ENCODE results near the gene SLC16A2. TPM values are rescaled to one million over a fixed set of nuclear protein-coding genes. Genes with fewer than 3 reads are reported as not detected.

SLC16A2 gene
- total and polyA plus RNA-seq, 4 experiments from 2014 or later = 0.07 to 0.35 (median 0.19) TPM; not detected in 1

- POLR2A ChIA-PET (ENCODE audit: partially characterized antibody) = no interaction called here
- CTCF ChIA-PET (ENCODE audit: partially characterized antibody) = no interaction called here
Observed at GRCh38 chrX:74405973-74406489, 15.3 kb upstream of the SLC16A2 start.

GRCh38 chrX:74408304-74408703 is 13.0 kb upstream of the SLC16A2 start:
- Histone ChIP-seq H3K27me3 (ENCODE audit: insufficient read depth, low read length) (no peaks in the 10 kb centered on the region), H3K27ac (ENCODE audit: low read depth, low read length) (no peak overlapping the region), H3K36me3 (ENCODE audit: insufficient read depth, low read length) (no peaks in the 10 kb centered on the region), H3K4me1 (ENCODE audit: insufficient read depth, low read length) (no peaks in the 10 kb centered on the region), H3K9me3 (ENCODE audit: control insufficient read depth in 1 of 2, low read length in 2 of 2) (no peaks in the 10 kb centered on the region), H3K4me3 (ENCODE audit: low read length in 2 of 2) (no peak overlapping the region)
- POLR2A ChIA-PET (ENCODE audit: partially characterized antibody) = no interaction called here
- H3K9me3 Mint-ChIP-seq = peaks cover 0 to 2% (median 0%) of the 10 kb centered on the region in 8 donors
- peaks cover 0 to 1% of the 10 kb centered on the region in 2 donors for H3K27me3 Mint-ChIP-seq
- H3K4me3 Mint-ChIP-seq = no peak overlapping the region
- DNase-seq = no peak
- no peaks in the 10 kb centered on the region for H3K4me1 Mint-ChIP-seq
- intact Hi-C loops (cut with micrococcal nuclease) = no loop called here
- CTCF ChIA-PET (ENCODE audit: partially characterized antibody) = no interaction called here
- H3K36me3 Mint-ChIP-seq = no peaks in the 10 kb centered on the region
- H3K27ac Mint-ChIP-seq = no peak overlapping the region

More at GRCh38 chrX:74405973-74406489, 15.3 kb upstream of the SLC16A2 start:
- Mint-ChIP-seq H3K27ac (no peak overlapping the region), H3K36me3 (no peaks in the 10 kb centered on the region), H3K27me3 (no peaks in the 10 kb centered on the region), H3K9me3 (peaks cover 0 to 3% (median 0%) of the 10 kb centered on the region in 8 donors), H3K4me3 (no peak overlapping the region), H3K4me1 (no peaks in the 10 kb centered on the region)
- Histone ChIP-seq H3K4me1 (ENCODE audit: insufficient read depth, low read length) (no peaks in the 10 kb centered on the region), H3K9me3 (ENCODE audit: control insufficient read depth in 1 of 2, low read length in 2 of 2) (no peaks in the 10 kb centered on the region), H3K27ac (ENCODE audit: low read depth, low read length) (no peak overlapping the region), H3K36me3 (ENCODE audit: insufficient read depth, low read length) (no peaks in the 10 kb centered on the region), H3K4me3 (ENCODE audit: low read length in 2 of 2) (no peak overlapping the region), H3K27me3 (ENCODE audit: insufficient read depth, low read length) (no peaks in the 10 kb centered on the region)
- intact Hi-C loops (cut with micrococcal nuclease) = no loop called here
- DNase-seq = no peak

- Histone ChIP-seq H3K9me3 (ENCODE audit: control insufficient read depth in 1 of 2, low read length in 2 of 2) (no peaks in the 10 kb centered on the region), H3K4me1 (ENCODE audit: insufficient read depth, low read length) (no peaks in the 10 kb centered on the region), H3K36me3 (ENCODE audit: insufficient read depth, low read length) (no peaks in the 10 kb centered on the region), H3K27ac (ENCODE audit: low read depth, low read length) (no peak overlapping the region), H3K4me3 (ENCODE audit: low read length in 2 of 2) (peak overlapping the region in 1 of 2 donors; percentile 35), H3K27me3 (ENCODE audit: insufficient read depth, low read length) (no peaks in the 10 kb centered on the region)
- intact Hi-C loops (cut with micrococcal nuclease) = loop anchor here (2.0 kb wide), 1 partner anchor 131 kb away; no protein-coding TSS in a partner anchor
- Mint-ChIP-seq H3K36me3 (peaks cover 0 to 1% of the 10 kb centered on the region in 2 donors), H3K9me3 (no peaks in the 10 kb centered on the region), H3K4me1 (peaks cover 4 to 19% (median 7%) of the 10 kb centered on the region in 4 donors), H3K27me3 (peaks cover 4 to 12% of the 10 kb centered on the region in 2 donors), H3K27ac (no peak overlapping the region), H3K4me3 (peak overlapping the region; percentile 73 to 85 (median 82))
- peak in 1 of 5 donors; percentile 7 for DNase-seq
- ChIA-PET CTCF (ENCODE audit: partially characterized antibody) (interaction anchor here (0.9 kb wide), 1 partner anchor 12 kb away, joined by 3 read pairs; no protein-coding TSS in a partner anchor), POLR2A (ENCODE audit: partially characterized antibody) (no interaction called here)
Observed at GRCh38 chrX:74419864-74420195, 1.5 kb upstream of the SLC16A2 start.

DNA sequence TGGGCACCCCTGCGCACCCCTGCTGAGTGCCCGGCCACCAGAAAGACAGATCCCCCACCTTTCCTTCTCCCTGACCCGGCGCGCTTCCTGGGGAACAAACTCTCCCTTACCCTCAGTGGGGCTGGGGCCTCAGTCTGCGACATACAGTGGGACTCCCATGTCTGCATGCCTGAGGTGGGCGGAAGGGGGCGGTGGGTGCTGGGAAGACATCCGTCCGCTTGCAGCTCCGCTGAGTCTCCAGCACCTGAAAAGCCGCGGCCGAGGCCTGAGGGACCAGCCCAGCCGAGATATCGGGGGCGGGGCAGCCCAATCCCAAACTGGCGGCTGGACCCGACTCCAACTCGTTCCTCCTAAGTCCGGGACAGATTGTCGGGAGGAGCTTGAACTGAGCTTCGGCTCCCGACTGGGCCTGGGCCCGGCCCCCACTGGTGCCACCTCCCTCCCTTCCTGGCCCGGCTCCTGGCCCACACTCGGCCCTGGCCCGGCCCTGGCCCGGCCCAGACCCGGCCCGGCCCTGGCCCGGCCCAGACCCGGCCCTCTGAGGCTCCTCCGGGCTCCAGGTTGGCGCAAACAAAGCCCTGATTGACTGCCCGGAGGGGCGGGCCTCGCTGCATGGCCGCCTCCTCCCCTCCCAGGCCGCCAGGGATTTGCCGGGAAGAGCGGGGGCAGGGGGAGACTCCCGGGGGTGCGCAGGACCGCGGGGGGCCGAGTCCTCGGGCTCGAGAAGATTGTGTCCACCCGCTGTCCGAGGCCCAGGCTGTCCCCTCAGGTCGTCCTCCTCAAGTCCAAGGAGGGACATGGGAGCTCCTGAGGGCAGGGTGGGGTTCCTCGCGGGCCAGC is 877 bp upstream of the SLC16A2 start:
- peaks cover 0 to 1% of the 10 kb centered on the region in 2 donors for H3K36me3 Mint-ChIP-seq
- peak overlapping the region; percentile 76 to 85 (median 84) for H3K4me3 Mint-ChIP-seq
- H3K27ac ChIP-seq (ENCODE audit: low read depth, low read length) = no peak overlapping the region
- peaks cover 4 to 19% (median 7%) of the 10 kb centered on the region in 4 donors for H3K4me1 Mint-ChIP-seq
- no peaks in the 10 kb centered on the region for H3K9me3 ChIP-seq (ENCODE audit: control insufficient read depth in 1 of 2, low read length in 2 of 2)
- intact Hi-C loops (cut with micrococcal nuclease) = loop anchor here (2.0 kb wide), 1 partner anchor 130 kb away; no protein-coding TSS in a partner anchor
- ChIA-PET CTCF (ENCODE audit: partially characterized antibody) (interaction anchor here (0.9 to 1.3 kb wide), 2 partner anchors 12 to 126 kb away, joined by 3 to 5 read pairs; no protein-coding TSS in a partner anchor), POLR2A (ENCODE audit: partially characterized antibody) (no interaction called here)
- peak in 3 of 5 donors; percentile 2 to 10 (median 3) for DNase-seq
- no peak overlapping the region for H3K27ac Mint-ChIP-seq
- peaks cover 4 to 12% of the 10 kb centered on the region in 2 donors for H3K27me3 Mint-ChIP-seq
- peak overlapping the region in 1 of 2 donors; percentile 35 for H3K4me3 ChIP-seq (ENCODE audit: low read length in 2 of 2)
- no peaks in the 10 kb centered on the region for H3K9me3 Mint-ChIP-seq
- H3K27me3 ChIP-seq (ENCODE audit: insufficient read depth, low read length) = no peaks in the 10 kb centered on the region
- no peaks in the 10 kb centered on the region for H3K4me1 ChIP-seq (ENCODE audit: insufficient read depth, low read length)
- no peaks in the 10 kb centered on the region for H3K36me3 ChIP-seq (ENCODE audit: insufficient read depth, low read length)

DNA sequence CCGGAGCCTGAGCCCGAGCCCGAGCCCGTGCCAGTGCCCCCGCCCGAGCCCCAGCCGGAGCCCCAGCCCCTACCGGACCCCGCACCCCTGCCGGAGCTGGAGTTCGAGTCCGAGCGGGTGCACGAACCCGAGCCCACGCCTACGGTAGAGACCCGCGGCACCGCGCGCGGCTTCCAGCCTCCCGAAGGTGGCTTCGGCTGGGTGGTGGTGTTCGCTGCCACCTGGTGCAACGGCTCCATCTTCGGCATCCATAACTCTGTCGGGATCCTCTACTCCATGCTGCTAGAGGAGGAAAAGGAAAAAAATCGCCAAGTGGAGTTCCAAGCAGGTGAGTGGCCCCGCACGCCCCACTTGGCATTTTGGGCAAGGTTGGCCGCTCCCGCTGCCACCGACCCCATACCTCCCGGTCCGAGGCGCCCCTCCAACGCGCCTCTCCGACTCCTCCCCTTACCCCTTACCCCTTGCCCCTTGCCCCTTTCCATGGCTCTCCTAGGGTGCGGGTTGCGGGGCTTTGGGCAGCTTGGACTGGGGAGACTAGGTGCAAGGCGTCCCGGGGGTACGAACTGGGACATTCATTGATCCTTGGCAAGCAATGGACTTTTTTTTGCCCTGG is 553 bp downstream of the SLC16A2 start:
- H3K36me3 ChIP-seq (ENCODE audit: insufficient read depth, low read length) = no peaks in the 10 kb centered on the region
- H3K4me1 ChIP-seq (ENCODE audit: insufficient read depth, low read length) = no peaks in the 10 kb centered on the region
- CTCF ChIA-PET (ENCODE audit: partially characterized antibody) = no interaction called here
- POLR2A ChIA-PET (ENCODE audit: partially characterized antibody) = no interaction called here
- peaks cover 4 to 9% of the 10 kb centered on the region in 2 donors for H3K27me3 Mint-ChIP-seq
- no peaks in the 10 kb centered on the region for H3K9me3 ChIP-seq (ENCODE audit: control insufficient read depth in 1 of 2, low read length in 2 of 2)
- H3K27ac ChIP-seq (ENCODE audit: low read depth, low read length) = no peak overlapping the region
- intact Hi-C loops (cut with micrococcal nuclease) = loop anchor here (2.0 kb wide), 1 partner anchor 129 kb away; no protein-coding TSS in a partner anchor
- H3K4me3 Mint-ChIP-seq = peak overlapping the region; percentile 67 to 81 (median 74)
- no peaks in the 10 kb centered on the region for H3K27me3 ChIP-seq (ENCODE audit: insufficient read depth, low read length)
- peaks cover 0 to 1% of the 10 kb centered on the region in 2 donors for H3K36me3 Mint-ChIP-seq
- peaks cover 4 to 19% (median 7%) of the 10 kb centered on the region in 4 donors for H3K4me1 Mint-ChIP-seq
- H3K9me3 Mint-ChIP-seq = no peaks in the 10 kb centered on the region
- peak overlapping the region in 2 of 7 donors; percentile 15 to 48 for H3K27ac Mint-ChIP-seq
- peak in 1 of 5 donors; percentile 4 for DNase-seq
- no peak overlapping the region for H3K4me3 ChIP-seq (ENCODE audit: low read length in 2 of 2)

DNA sequence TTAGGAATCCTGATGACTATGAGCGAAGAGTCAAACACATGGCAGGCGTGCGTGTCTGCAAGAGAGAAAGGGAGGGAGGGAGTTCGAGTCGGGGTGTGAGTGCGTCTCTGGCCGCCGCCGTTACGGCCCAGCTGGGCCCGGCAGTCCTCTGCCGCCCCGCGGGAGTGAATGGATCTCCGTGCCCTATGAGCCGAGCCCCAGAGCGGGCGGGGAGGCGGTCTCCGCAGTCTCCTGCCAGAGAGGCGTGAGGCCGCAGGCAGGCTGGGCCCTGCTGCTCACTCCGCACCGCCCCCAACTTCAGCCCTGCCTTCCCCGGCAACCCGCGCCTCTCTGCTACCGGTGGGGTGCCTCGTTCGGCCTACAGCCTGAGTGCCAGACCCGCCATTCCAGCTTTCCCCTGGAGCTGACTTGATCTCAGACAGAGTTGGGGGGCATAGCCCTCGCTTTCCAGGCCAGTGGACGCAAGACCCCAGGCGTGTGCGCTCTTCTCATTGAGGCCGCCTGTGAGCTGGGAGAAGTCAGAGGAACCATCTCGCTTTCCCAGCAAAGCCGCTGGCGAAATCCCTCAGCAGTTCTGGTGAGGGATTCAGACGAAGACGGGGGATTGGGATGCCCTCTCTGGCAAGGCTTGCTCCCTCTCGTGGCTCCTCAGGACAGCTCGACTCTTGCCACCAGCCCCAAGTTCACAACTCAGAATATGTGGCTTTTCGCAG is 1.4 kb downstream of the SLC16A2 start:
- Mint-ChIP-seq H3K4me3 (peak overlapping the region; percentile 67 to 81 (median 74)), H3K27ac (peak overlapping the region in 1 of 7 donors; percentile 48), H3K9me3 (no peaks in the 10 kb centered on the region), H3K36me3 (peaks cover 0 to 1% of the 10 kb centered on the region in 2 donors), H3K4me1 (peaks cover 4 to 19% (median 7%) of the 10 kb centered on the region in 4 donors), H3K27me3 (peaks cover 4 to 5% of the 10 kb centered on the region in 2 donors)
- Histone ChIP-seq H3K27ac (ENCODE audit: low read depth, low read length) (no peak overlapping the region), H3K9me3 (ENCODE audit: control insufficient read depth in 1 of 2, low read length in 2 of 2) (no peaks in the 10 kb centered on the region), H3K4me3 (ENCODE audit: low read length in 2 of 2) (no peak overlapping the region), H3K27me3 (ENCODE audit: insufficient read depth, low read length) (no peaks in the 10 kb centered on the region), H3K36me3 (ENCODE audit: insufficient read depth, low read length) (no peaks in the 10 kb centered on the region), H3K4me1 (ENCODE audit: insufficient read depth, low read length) (no peaks in the 10 kb centered on the region)
- POLR2A ChIA-PET (ENCODE audit: partially characterized antibody) = no interaction called here
- CTCF ChIA-PET (ENCODE audit: partially characterized antibody) = no interaction called here
- DNase-seq = no peak
- intact Hi-C loops (cut with micrococcal nuclease) = no loop called here
